SK-N-SH treated with all-trans-retinoic acid at 6 μM for 48 hours (cell line): ENCODE measurements around the gene MYH6.

Experiments used
- ATAC-seq: fragments of 200-7000 bp; cut with Tn5 transposase; 3 replicates; pipeline ENCODE4 v1.9.1; 2020; ENCODE audit warnings: mild to moderate bottlenecking, moderate library complexity
- ARNTL ChIP-seq: fragments of 450-650 bp; formaldehyde crosslinking; IDR thresholded peaks from 2 replicates; pipeline ENCODE4 v1.5.0; 2020; ENCODE audit warnings: low read depth, mild to moderate bottlenecking, moderate library complexity, borderline replicate concordance
- BACH2 ChIP-seq: fragments of 250-450 bp; sonication (Bioruptor Pico); IDR thresholded peaks from 2 replicates; pipeline ENCODE4 v1.9.0; 2021; ENCODE audit warnings: mild to moderate bottlenecking, borderline replicate concordance
- CSDC2 ChIP-seq: fragments of 250-450 bp; sonication (Bioruptor Pico); IDR thresholded peaks from 2 replicates; pipeline ENCODE4 v1.5.0; 2020; ENCODE audit warnings: mild to moderate bottlenecking, moderate library complexity
- CSRNP3 ChIP-seq: fragments of 250-450 bp; sonication (Bioruptor Pico); IDR thresholded peaks from 2 replicates; pipeline ENCODE4 v1.5.1; 2021; ENCODE audit warnings: mild to moderate bottlenecking, moderate library complexity
- GLIS3 ChIP-seq: fragments of 250-450 bp; sonication (Bioruptor Pico); IDR thresholded peaks from 2 replicates; pipeline ENCODE4 v1.5.0; 2020; ENCODE audit warnings: mild to moderate bottlenecking, moderate library complexity
- ISL1 ChIP-seq: fragments of 250-450 bp; sonication (Bioruptor Pico); IDR thresholded peaks from 2 replicates; pipeline ENCODE4 v2.1.2; 2022; ENCODE audit warnings: mild to moderate bottlenecking, moderate library complexity
- OSR1 ChIP-seq: fragments of 250-450 bp; sonication (Bioruptor Pico); IDR thresholded peaks from 2 replicates; pipeline ENCODE4 v1.8.0; 2022; ENCODE audit warnings: moderate library complexity, mild to moderate bottlenecking, inconsistent platforms
- PATZ1 ChIP-seq: fragments of 250-450 bp; sonication (Bioruptor Pico); IDR thresholded peaks from 2 replicates; pipeline ENCODE4 v1.8.0; 2020; ENCODE audit warnings: mild to moderate bottlenecking, moderate library complexity, borderline replicate concordance
- RARB ChIP-seq: fragments of 250-450 bp; sonication (Bioruptor Pico); IDR thresholded peaks from 2 replicates; pipeline ENCODE4 v1.8.0; 2021; ENCODE audit warnings: mild to moderate bottlenecking, moderate library complexity
- SNAI2 ChIP-seq: fragments of 250-450 bp; sonication (Bioruptor Pico); IDR thresholded peaks from 2 replicates; pipeline ENCODE4 v1.5.0; 2020; ENCODE audit warnings: mild to moderate bottlenecking, moderate library complexity
- TOX ChIP-seq: fragments of 250-450 bp; sonication (Bioruptor Pico); IDR thresholded peaks from 2 replicates; pipeline ENCODE4 v1.8.0; 2021; ENCODE audit warnings: mild to moderate bottlenecking, moderate library complexity, borderline replicate concordance
- ZC3H10 ChIP-seq: fragments of 250-450 bp; sonication (Bioruptor Pico); IDR thresholded peaks from 2 replicates; pipeline ENCODE4 v1.5.1; 2021; ENCODE audit warnings: mild to moderate bottlenecking, moderate library complexity
- ZFP3 ChIP-seq: fragments of 250-450 bp; sonication (Bioruptor Pico); IDR thresholded peaks from 2 replicates; pipeline ENCODE4 v1.5.0; 2020; ENCODE audit warnings: mild to moderate bottlenecking, moderate library complexity
- ZFP30 ChIP-seq: fragments of 450-650 bp; formaldehyde crosslinking; IDR thresholded peaks from 2 replicates; pipeline ENCODE4 v1.5.0; 2022; ENCODE audit warnings: mild to moderate bottlenecking, moderate library complexity
- ZNF70 ChIP-seq: fragments of 450-650 bp; formaldehyde crosslinking; IDR thresholded peaks from 2 replicates; pipeline ENCODE4 v1.5.0; 2020; ENCODE audit warnings: mild to moderate bottlenecking, moderate library complexity
- ZNF8 ChIP-seq: fragments of 450-650 bp; formaldehyde crosslinking; IDR thresholded peaks from 2 replicates; pipeline ENCODE4 v1.5.0; 2020; ENCODE audit warnings: mild to moderate bottlenecking, moderate library complexity
- TF ChIP-seq, protein P1 (sequence below): fragments of 250-450 bp; sonication (Bioruptor Pico); IDR thresholded peaks from 2 replicates; pipeline ENCODE4 v1.8.0; 2021; ENCODE audit warnings: low read depth, mild to moderate bottlenecking, moderate library complexity, borderline replicate concordance
- TF ChIP-seq, protein P2 (sequence below): fragments of 250-450 bp; sonication (Bioruptor Pico); IDR thresholded peaks from 2 replicates; pipeline ENCODE4 v1.5.1; 2020; ENCODE audit warnings: low read depth, mild to moderate bottlenecking, moderate library complexity

MYH6 gene

GRCh38 chr14:23376482-23377197 is 31.4 kb downstream of the MYH6 start, which contains the start of gene CMTM5:
Gene CMTM5, plus strand, starts transcription at chr14:23377046. Its CDS starts 206 bp downstream, at chr14:23377252.
- no peak for ATAC-seq
- TF ChIP-seq, protein P1, sequence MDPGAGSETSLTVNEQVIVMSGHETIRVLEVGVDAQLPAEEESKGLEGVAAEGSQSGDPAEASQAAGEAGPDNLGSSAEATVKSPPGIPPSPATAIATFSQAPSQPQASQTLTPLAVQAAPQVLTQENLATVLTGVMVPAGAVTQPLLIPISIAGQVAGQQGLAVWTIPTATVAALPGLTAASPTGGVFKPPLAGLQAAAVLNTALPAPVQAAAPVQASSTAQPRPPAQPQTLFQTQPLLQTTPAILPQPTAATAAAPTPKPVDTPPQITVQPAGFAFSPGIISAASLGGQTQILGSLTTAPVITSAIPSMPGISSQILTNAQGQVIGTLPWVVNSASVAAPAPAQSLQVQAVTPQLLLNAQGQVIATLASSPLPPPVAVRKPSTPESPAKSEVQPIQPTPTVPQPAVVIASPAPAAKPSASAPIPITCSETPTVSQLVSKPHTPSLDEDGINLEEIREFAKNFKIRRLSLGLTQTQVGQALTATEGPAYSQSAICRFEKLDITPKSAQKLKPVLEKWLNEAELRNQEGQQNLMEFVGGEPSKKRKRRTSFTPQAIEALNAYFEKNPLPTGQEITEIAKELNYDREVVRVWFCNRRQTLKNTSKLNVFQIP (CRISPR knock-in tag): no peak
- TF ChIP-seq ZFP30 (CRISPR knock-in tag) (no peak), CSDC2 (CRISPR knock-in tag) (no peak), ZNF8 (CRISPR knock-in tag) (no peak), GLIS3 (CRISPR knock-in tag) (no peak), ARNTL (CRISPR knock-in tag) (no peak), OSR1 (CRISPR knock-in tag) (no peak), PATZ1 (CRISPR knock-in tag) (no peak), BACH2 (CRISPR knock-in tag) (no peak), ZC3H10 (no peak), ZFP3 (CRISPR knock-in tag) (no peak), ZNF70 (CRISPR knock-in tag) (no peak), ISL1 (CRISPR knock-in tag) (no peak)
- TF ChIP-seq, protein P2, sequence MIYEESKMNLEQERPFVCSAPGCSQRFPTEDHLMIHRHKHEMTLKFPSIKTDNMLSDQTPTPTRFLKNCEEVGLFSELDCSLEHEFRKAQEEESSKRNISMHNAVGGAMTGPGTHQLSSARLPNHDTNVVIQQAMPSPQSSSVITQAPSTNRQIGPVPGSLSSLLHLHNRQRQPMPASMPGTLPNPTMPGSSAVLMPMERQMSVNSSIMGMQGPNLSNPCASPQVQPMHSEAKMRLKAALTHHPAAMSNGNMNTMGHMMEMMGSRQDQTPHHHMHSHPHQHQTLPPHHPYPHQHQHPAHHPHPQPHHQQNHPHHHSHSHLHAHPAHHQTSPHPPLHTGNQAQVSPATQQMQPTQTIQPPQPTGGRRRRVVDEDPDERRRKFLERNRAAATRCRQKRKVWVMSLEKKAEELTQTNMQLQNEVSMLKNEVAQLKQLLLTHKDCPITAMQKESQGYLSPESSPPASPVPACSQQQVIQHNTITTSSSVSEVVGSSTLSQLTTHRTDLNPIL (CRISPR knock-in tag): no peak
- TF ChIP-seq, all 23 proteins: peak for 0

GRCh38 chr14:23375527-23376251 is 32.4 kb downstream of the MYH6 start:
- TF ChIP-seq RARB (CRISPR knock-in tag) (no peak), SNAI2 (CRISPR knock-in tag) (no peak), TOX (CRISPR knock-in tag) (no peak), CSRNP3 (no peak), ZFP3 (CRISPR knock-in tag) (no peak), GLIS3 (CRISPR knock-in tag) (no peak), BACH2 (CRISPR knock-in tag) (no peak), ZFP30 (CRISPR knock-in tag) (no peak), ZC3H10 (no peak), OSR1 (CRISPR knock-in tag) (no peak), CSDC2 (CRISPR knock-in tag) (no peak), PATZ1 (CRISPR knock-in tag) (no peak), ARNTL (CRISPR knock-in tag) (no peak)
- TF ChIP-seq, all 23 proteins: peak for 0
- ATAC-seq: no peak

- TF ChIP-seq ARNTL (CRISPR knock-in tag) (no peak), OSR1 (CRISPR knock-in tag) (no peak), BACH2 (CRISPR knock-in tag) (no peak)
- ATAC-seq: no peak
Measured at GRCh38 chr14:23373041-23373440, 35.0 kb downstream of the MYH6 start.
